Ishikawa (cell line): ENCODE results near the gene C11orf98.

Source experiments
- CEBPB ChIP-seq: IDR thresholded peaks from 2 replicates; pipeline ENCODE4 v1.6.1; 2012
- CREB1 ChIP-seq: IDR thresholded peaks from 2 replicates; pipeline ENCODE4 v1.6.1; 2012; ENCODE audit warnings: low read depth
- EGR1 ChIP-seq: IDR thresholded peaks from 2 replicates; pipeline ENCODE4 v1.6.1; 2012
- EP300 ChIP-seq: IDR thresholded peaks from 2 replicates; pipeline ENCODE4 v1.6.1; 2012; ENCODE audit warnings: borderline replicate concordance
- FOXM1 ChIP-seq: IDR thresholded peaks from 2 replicates; pipeline ENCODE4 v1.6.1; 2012; ENCODE audit warnings: low read depth, borderline replicate concordance
- MAX ChIP-seq: IDR thresholded peaks from 2 replicates; pipeline ENCODE4 v1.6.1; 2012
- NFIC ChIP-seq: IDR thresholded peaks from 2 replicates; pipeline ENCODE4 v1.6.1; 2012
- RAD21 ChIP-seq: IDR thresholded peaks from 2 replicates; pipeline ENCODE4 v1.6.1; 2012; ENCODE audit warnings: low read depth
- REST ChIP-seq: IDR thresholded peaks from 2 replicates; pipeline ENCODE4 v1.6.1; 2012; ENCODE audit warnings: low read depth, mild to moderate bottlenecking
- TAF1 ChIP-seq: IDR thresholded peaks from 2 replicates; pipeline ENCODE4 v1.6.1; 2012; ENCODE audit warnings: low read depth, mild to moderate bottlenecking
- TCF12 ChIP-seq: IDR thresholded peaks from 2 replicates; pipeline ENCODE4 v1.6.1; 2012; ENCODE audit warnings: low read depth
- TEAD4 ChIP-seq: IDR thresholded peaks from 2 replicates; pipeline ENCODE4 v1.6.1; 2012
- USF1 ChIP-seq: IDR thresholded peaks from 2 replicates; pipeline ENCODE4 v1.6.1; 2012
- YY1 ChIP-seq: IDR thresholded peaks from 2 replicates; pipeline ENCODE4 v1.6.1; 2012; ENCODE audit warnings: low read depth
- ZBTB7A ChIP-seq: IDR thresholded peaks from 2 replicates; pipeline ENCODE4 v1.6.1; 2012; ENCODE audit warnings: low read depth

C11orf98 gene

GRCh38 chr11:62682518-62682917, 17.5 kb upstream of the C11orf98 start:
- TF ChIP-seq YY1 (no peak), RAD21 (no peak), CEBPB (no peak), REST (no peak), EGR1 (no peak), CREB1 (no peak), MAX (no peak), NFIC (no peak), FOXM1 (no peak), TAF1 (no peak), USF1 (no peak)

- TF ChIP-seq RAD21 (peak; percentile 81), REST (no peak), USF1 (no peak)
These were observed 15.8 kb upstream of the C11orf98 start for GRCh38 chr11:62680825-62681240.

- TF ChIP-seq CEBPB, result peak; percentile 16; the same call in 1 of the 2 replicates
- TF ChIP-seq REST, result no peak
- no peak for TF ChIP-seq TEAD4
- TF ChIP-seq YY1, result peak; percentile 46; the same call in 1 of the 2 replicates
- TF ChIP-seq TAF1, result peak; percentile 58
- no peak for TF ChIP-seq RAD21
- TF ChIP-seq EGR1, result peak; percentile 86
- peak; percentile 86 for TF ChIP-seq MAX
- no peak for TF ChIP-seq EP300
- TF ChIP-seq FOXM1, result no peak
- TF ChIP-seq NFIC, result peak; percentile 52; the same call in 1 of the 2 replicates
- no peak for TF ChIP-seq CREB1
- peak; percentile 100 for TF ChIP-seq USF1
- peak; percentile 62 for TF ChIP-seq TCF12
- TF ChIP-seq ZBTB7A, result no peak
These were observed 14.0 kb upstream of the C11orf98 start, which contains the start of gene UBXN1 for GRCh38 chr11:62678770-62679696. Gene UBXN1 (minus strand): TSS chr11:62679073. CDS start chr11:62678923, 150 bp downstream.

- TF ChIP-seq CEBPB (no peak), CREB1 (no peak), TCF12 (no peak), YY1 (no peak), FOXM1 (no peak), ZBTB7A (no peak), TAF1 (no peak), MAX (no peak), USF1 (no peak), EP300 (no peak), RAD21 (no peak), TEAD4 (no peak), EGR1 (no peak), NFIC (no peak), REST (no peak)
These were observed 13.4 kb upstream of the C11orf98 start for GRCh38 chr11:62678433-62678769.
